GM12865 (cell line): ENCODE data around the gene PFDN2.
A peak's percentile ranks its signal among the peaks of the same experiment; 100 is the strongest.

Experiments
- DNase-seq: peaks from one replicate; pipeline ENCODE4 v3.0.0; 2010; ENCODE audit warnings: low read depth
- H3K4me3 ChIP-seq: 2 replicates; pipeline ENCODE4 v1.5.1; 2011; ENCODE audit warnings: mild to moderate bottlenecking, low read depth, low read length, control low read depth
- TF ChIP-seq, protein P1 (sequence below): IDR thresholded peaks from 2 replicates; pipeline ENCODE4 v1.5.1; 2011; ENCODE audit warnings: low read length, control low read depth, low read depth, inconsistent platforms; ENCODE audit not compliant: insufficient read depth; ENCODE audit errors: missing control alignments

Gene PFDN2

DNA sequence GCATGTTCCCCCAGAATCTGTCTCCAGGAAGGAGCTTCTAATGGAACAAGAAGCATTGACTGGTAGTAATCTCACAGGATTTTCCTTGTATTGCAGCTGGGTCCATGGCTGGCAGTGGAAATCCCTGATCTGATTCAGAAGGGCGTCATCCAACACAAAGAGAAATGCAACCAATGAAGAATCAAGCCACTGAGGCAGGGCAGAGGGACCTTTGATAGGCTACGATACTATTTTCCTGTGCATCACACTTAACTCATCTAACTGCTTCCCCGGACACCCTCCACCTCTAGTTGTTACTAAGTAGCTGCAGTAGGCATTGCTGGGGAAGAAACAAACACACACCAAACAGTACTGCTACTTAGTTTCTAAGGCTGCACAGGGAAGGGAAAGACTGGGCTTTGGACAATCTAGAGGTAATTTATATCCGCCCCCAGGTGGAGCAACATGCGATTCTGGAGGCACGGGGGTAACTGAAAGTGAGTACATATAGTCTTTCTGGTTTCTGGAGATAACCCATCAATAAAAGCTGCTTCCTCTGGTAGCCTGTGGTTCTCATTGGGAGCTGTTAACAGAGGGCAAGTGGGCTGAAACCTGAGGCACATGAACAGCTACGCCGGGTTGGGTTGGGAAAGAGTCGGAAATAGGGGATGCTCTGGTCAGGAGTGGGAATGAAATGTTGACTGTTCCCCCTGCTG lies 40.6 kb upstream of the PFDN2 start:
- DNase-seq = no peak
- no peak overlapping the region for H3K4me3 ChIP-seq
- TF ChIP-seq, protein P1, sequence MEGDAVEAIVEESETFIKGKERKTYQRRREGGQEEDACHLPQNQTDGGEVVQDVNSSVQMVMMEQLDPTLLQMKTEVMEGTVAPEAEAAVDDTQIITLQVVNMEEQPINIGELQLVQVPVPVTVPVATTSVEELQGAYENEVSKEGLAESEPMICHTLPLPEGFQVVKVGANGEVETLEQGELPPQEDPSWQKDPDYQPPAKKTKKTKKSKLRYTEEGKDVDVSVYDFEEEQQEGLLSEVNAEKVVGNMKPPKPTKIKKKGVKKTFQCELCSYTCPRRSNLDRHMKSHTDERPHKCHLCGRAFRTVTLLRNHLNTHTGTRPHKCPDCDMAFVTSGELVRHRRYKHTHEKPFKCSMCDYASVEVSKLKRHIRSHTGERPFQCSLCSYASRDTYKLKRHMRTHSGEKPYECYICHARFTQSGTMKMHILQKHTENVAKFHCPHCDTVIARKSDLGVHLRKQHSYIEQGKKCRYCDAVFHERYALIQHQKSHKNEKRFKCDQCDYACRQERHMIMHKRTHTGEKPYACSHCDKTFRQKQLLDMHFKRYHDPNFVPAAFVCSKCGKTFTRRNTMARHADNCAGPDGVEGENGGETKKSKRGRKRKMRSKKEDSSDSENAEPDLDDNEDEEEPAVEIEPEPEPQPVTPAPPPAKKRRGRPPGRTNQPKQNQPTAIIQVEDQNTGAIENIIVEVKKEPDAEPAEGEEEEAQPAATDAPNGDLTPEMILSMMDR = no peak

GRCh38 chr1:161157867-161158266 lies 40.0 kb upstream of the PFDN2 start:
- H3K4me3 ChIP-seq = no peak overlapping the region
- TF ChIP-seq, protein P1 = no peak
- DNase-seq = no peak

DNA sequence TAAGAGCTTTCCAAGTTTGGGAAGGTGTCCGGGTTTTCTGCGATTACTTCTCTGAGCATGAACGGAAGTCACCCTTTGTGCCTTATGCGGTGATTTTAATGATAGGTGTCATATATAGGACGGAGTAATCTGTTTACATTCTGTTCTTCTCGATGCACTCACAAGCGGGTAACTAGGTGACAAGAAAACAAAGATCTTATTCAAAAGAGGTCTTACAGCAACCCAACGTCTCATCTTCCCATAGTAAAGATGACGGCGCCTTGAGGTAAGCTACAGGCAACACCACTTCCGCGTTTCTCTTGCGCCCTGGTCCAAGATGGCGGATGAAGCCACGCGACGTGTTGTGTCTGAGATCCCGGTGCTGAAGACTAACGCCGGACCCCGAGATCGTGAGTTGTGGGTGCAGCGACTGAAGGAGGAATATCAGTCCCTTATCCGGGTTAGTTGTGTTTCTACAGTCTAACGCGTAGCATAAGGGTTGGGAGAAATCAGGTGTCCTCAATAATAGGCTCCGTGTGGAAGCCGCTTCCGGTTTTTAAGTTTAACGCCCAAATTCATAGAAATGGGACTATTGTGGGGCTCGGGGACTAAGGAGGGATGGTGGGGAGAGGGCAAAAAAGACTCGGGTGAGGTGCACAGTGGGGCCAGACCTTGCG lies 36.0 kb upstream of the PFDN2 start, which contains the start of gene UFC1:
Gene UFC1, plus strand, starts transcription at position 297 of the 656 bp plus-strand sequence. Its CDS starts 20 bp downstream, at position 317.
- TF ChIP-seq, protein P1 = no peak
- peak; percentile 95 for DNase-seq
- peak within 1 kb of the TSS; percentile 95 for H3K4me3 ChIP-seq

GRCh38 chr1:161153176-161153575 lies 35.3 kb upstream of the PFDN2 start:
- TF ChIP-seq, protein P1 = no peak
- no peak for DNase-seq

GRCh38 chr1:161145832-161146231 lies 28.0 kb upstream of the PFDN2 start:
- no peak overlapping the region for H3K4me3 ChIP-seq
- TF ChIP-seq, protein P1 = no peak
- no peak for DNase-seq

More at GRCh38 chr1:161153176-161153575, 35.3 kb upstream of the PFDN2 start:
- peak overlapping the region; percentile 95 for H3K4me3 ChIP-seq

DNA sequence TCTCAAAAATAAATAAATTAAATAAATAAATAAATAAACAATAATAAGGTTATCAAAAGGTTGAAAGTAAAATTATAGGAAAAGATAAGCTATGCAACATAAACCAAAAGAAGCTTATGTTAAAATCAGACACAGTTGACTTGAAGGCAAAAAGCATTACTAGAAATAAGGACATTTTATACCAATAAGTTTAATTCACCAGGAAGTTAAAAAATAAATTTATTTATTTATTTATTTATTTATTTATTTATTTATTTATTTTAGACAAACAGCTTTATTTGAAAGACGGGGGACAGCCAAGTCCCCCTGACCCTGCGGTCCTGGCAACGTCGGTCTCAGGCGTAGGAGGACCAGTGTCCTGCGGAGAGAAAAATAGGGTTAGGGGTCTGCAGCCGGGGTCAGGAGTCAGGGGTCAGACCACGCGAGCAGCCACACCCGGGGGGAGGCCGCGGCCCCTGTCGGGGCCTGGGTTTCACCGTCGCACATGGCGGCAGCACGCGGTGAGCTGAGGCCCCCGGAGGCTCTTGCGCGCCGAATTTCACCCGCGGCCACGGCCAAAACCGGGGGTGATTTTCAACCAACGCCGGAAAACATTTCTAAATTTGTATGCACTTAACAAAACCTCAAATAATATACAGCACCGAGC lies 23.0 kb upstream of the PFDN2 start:
- no peak overlapping the region for H3K4me3 ChIP-seq
- TF ChIP-seq, protein P1 = no peak
- no peak for DNase-seq
